Natural killer cell (primary cell): Measurements from ENCODE around the gene GPR25. TPM values are rescaled to one million over a fixed set of nuclear protein-coding genes. Genes with fewer than 3 reads are reported as not detected.
A peak's percentile ranks its signal among the peaks of the same experiment; 100 is the strongest.

ENCODE experiments used
- ATAC-seq, 3 donors: fragments of 150-1000 bp in 2 of 3; fragments of 200-7000 bp in 1 of 3; cut with Tn5 transposase; 1 replicate in 1 of 3; 2 replicates in 2 of 3; pipeline ENCODE4 v1.10.0; 2021; ENCODE audit warnings: mild to moderate bottlenecking in 2 of 3, moderate library complexity in 2 of 3
- DNase-seq, 2 donors: peaks; one replicate each; pipeline versions ENCODE4 v3.0.0 to v3.0.0-alpha.2; 2013 to 2021; ENCODE audit warnings: mixed read lengths in 1 of 2
- H3K27ac ChIP-seq: one replicate; pipeline ENCODE4 v1.5.1; 2013; ENCODE audit warnings: mild to moderate bottlenecking, low read length
- H3K27me3 ChIP-seq: one replicate; pipeline ENCODE4 v1.6.1; 2013; ENCODE audit warnings: low read length; ENCODE audit not compliant: control insufficient read depth, insufficient read depth
- H3K36me3 ChIP-seq: one replicate; pipeline ENCODE4 v1.6.1; 2013; ENCODE audit warnings: low read length; ENCODE audit not compliant: control insufficient read depth, insufficient read depth
- H3K4me1 ChIP-seq: one replicate; pipeline ENCODE4 v1.6.1; 2013; ENCODE audit warnings: low read length; ENCODE audit not compliant: control insufficient read depth, insufficient read depth
- H3K4me3 ChIP-seq: one replicate; pipeline ENCODE4 v1.5.1; 2013; ENCODE audit warnings: low read length
- H3K9me3 ChIP-seq: one replicate; pipeline ENCODE4 v1.6.1; 2013; ENCODE audit warnings: low read length; ENCODE audit not compliant: control insufficient read depth, insufficient read depth
- H3K27ac Mint-ChIP-seq, 2 donors: one replicate each; pipeline ENCODE4 v1.8.0; 2022; ENCODE audit warnings: mild to moderate bottlenecking in 2 of 2, mixed read lengths in 2 of 2, moderate library complexity in 1 of 2
- H3K27me3 Mint-ChIP-seq, 2 donors: one replicate each; pipeline ENCODE4 v1.8.0; 2022; ENCODE audit warnings: low read depth in 2 of 2, mixed read lengths in 2 of 2
- H3K36me3 Mint-ChIP-seq: one replicate; pipeline ENCODE4 v1.8.0; 2022; ENCODE audit warnings: mixed read lengths
- H3K4me1 Mint-ChIP-seq, 2 donors: one replicate each; pipeline ENCODE4 v1.8.0; 2022; ENCODE audit warnings: mixed read lengths in 2 of 2
- H3K4me3 Mint-ChIP-seq: one replicate; pipeline ENCODE4 v1.8.0; 2022; ENCODE audit warnings: mild to moderate bottlenecking, moderate library complexity, mixed read lengths
- H3K9me3 Mint-ChIP-seq, 2 donors: one replicate each; pipeline ENCODE4 v1.8.0; 2022; ENCODE audit warnings: mixed read lengths in 2 of 2
- CTCF ChIP-seq: fragments of 200-600 bp; IDR thresholded peaks from one replicate; pipeline ENCODE4 v1.8.0; 2022; ENCODE audit warnings: antibody characterized with exemption
- WGBS: methylation state at CpG from one replicate; pipeline ENCODE4 v1.1.7; 2013; ENCODE audit warnings: missing lambda C conversion rate; ENCODE audit not compliant: insufficient coverage; 5-methylcytosine and 5-hydroxymethylcytosine counted together
- intact Hi-C: fragments of 100-400 bp; cut with micrococcal nuclease; formaldehyde crosslinking; loops from one replicate; pipeline ENCODE4 v1.14.2; 2022
- total RNA-seq, 4 donors: library from RNA; stranded (reverse); fragments of 120-200 nt in 1 of 4; gene quantifications; one replicate each; pipeline versions ENCODE4 v1.2.3 to v1.2.4, GENCODE V29; 2013 to 2022

Gene GPR25
- total RNA-seq, 3 donors from 2014 or later (not counting 1 experiment from before 2014, with no cell fraction given): 2.1 to 9.4 (median 2.7) TPM

DNA sequence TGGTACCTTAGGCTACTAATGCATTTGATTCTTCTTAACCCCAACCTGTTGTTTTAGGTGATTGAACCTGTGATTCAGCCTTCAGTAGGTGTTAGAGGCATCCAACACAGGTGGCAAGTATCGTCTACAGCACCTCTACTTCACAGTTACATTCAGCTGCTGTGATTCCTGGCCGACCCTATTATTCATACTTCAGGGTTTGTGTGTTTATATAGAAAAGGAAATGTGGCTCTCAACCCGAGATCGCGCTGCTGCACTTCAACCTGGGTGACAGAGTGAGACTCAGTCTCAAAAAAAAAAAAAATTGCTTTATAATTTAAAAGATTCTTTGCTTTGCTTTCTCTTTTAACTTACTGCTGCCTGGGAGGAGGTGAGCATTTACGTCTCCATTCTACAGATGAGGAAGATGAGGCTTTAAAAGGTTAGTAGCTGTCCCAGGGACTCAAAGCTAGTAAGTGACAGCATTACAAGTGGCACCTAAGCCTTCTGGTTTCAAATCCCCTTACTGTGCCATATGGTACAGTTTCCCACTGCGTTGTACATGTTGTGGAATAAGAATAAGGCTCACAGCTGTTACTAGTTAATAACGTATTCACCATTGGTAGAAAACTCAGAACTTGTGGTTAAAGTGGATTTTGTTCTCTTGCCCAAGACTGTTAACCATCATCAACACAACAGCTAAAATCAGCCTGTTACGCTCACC is 9.9 kb upstream of the GPR25 start:
- Histone ChIP-seq H3K9me3 (no peaks in the 10 kb centered on the region), H3K4me3 (peak overlapping the region; percentile 10), H3K4me1 (peaks cover 27% of the 10 kb centered on the region), H3K27ac (peak overlapping the region; percentile 79), H3K36me3 (no peaks in the 10 kb centered on the region), H3K27me3 (no peaks in the 10 kb centered on the region)
- Mint-ChIP-seq H3K4me1 (peaks cover 23 to 40% of the 10 kb centered on the region in 2 donors), H3K27ac (peak overlapping the region; percentile 72 to 87), H3K9me3 (no peaks in the 10 kb centered on the region), H3K27me3 (no peaks in the 10 kb centered on the region), H3K4me3 (peak overlapping the region; percentile 76), H3K36me3 (no peaks in the 10 kb centered on the region)
- DNase-seq (peak; percentile 29 to 60), ATAC-seq (peak; percentile 80)
- WGBS: 33% methylated on average over 7 of the region's 9 CpGs
- TF ChIP-seq CTCF: no peak
- intact Hi-C loops: loop anchor here (1.0 to 5.0 kb wide), 2 partner anchors 25 to 44 kb away; no protein-coding TSS in a partner anchor

- ATAC-seq (no peak), DNase-seq (no peak)
- 91% methylated on average over 2 of the region's 3 CpGs for WGBS
- Mint-ChIP-seq H3K27me3 (no peaks in the 10 kb centered on the region), H3K36me3 (no peaks in the 10 kb centered on the region), H3K9me3 (no peaks in the 10 kb centered on the region), H3K4me3 (no peak overlapping the region), H3K27ac (no peak overlapping the region), H3K4me1 (peaks cover 26 to 41% of the 10 kb centered on the region in 2 donors)
- no peak overlapping the region for H3K27ac ChIP-seq
- H3K4me3 ChIP-seq: no peak overlapping the region
- peaks cover 46% of the 10 kb centered on the region for H3K4me1 ChIP-seq
- H3K36me3 ChIP-seq: no peaks in the 10 kb centered on the region
- H3K27me3 ChIP-seq: no peaks in the 10 kb centered on the region
- intact Hi-C loops: no loop called here
- TF ChIP-seq CTCF: no peak
- H3K9me3 ChIP-seq: no peaks in the 10 kb centered on the region
These were observed 6.7 kb upstream of the GPR25 start for GRCh38 chr1:200866116-200866515.

- H3K9me3 ChIP-seq: no peaks in the 10 kb centered on the region
- WGBS: 78% methylated on average over 5 of the region's 5 CpGs
- TF ChIP-seq CTCF: no peak
- Mint-ChIP-seq H3K27me3 (no peaks in the 10 kb centered on the region), H3K27ac (no peak overlapping the region), H3K4me1 (peaks cover 30 to 45% of the 10 kb centered on the region in 2 donors), H3K4me3 (no peak overlapping the region), H3K9me3 (no peaks in the 10 kb centered on the region), H3K36me3 (no peaks in the 10 kb centered on the region)
- no peak for ATAC-seq
- H3K4me1 ChIP-seq: peaks cover 50% of the 10 kb centered on the region
- H3K36me3 ChIP-seq: no peaks in the 10 kb centered on the region
- H3K4me3 ChIP-seq: no peak overlapping the region
- DNase-seq: peak in 1 of 2 donors; percentile 45
- no peak overlapping the region for H3K27ac ChIP-seq
- no peaks in the 10 kb centered on the region for H3K27me3 ChIP-seq
- intact Hi-C loops: no loop called here
These were observed 6.3 kb upstream of the GPR25 start for GRCh38 chr1:200866521-200866920.
